ENCODE measurements around the gene CDC73.

DNA sequence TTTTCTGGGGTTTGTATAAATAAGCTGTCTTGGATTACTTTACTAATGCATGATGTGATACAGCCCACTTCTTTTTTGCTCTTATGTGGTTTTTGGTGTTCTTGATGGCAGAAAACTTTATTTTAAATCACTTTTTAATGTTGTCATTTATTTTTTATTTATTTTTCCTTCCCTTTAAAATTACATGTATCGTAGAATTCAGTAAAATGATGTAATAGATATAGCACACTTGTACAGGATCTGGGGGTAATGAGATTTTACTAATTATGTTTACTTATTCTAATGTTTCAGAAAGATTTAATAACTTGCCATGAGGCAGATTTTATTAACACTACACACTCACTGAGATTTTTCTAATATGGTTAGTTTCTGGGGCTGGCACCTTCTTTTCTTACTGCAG, 65.3 kb downstream of the CDC73 start:
- TF ChIP-seq CTCF (IDR thresholded peaks at IDR 0.05; ENCODE audit: low read depth, low read length) (no peak), EZH2phosphoT487 (IDR thresholded peaks at IDR 0.05; ENCODE audit: low read depth) (no peak)

Data from OCI-LY3 (cell line).